HepG2 (cell line): ENCODE measurements around the gene CNOT10. TPM values are rescaled to one million over a fixed set of nuclear protein-coding genes. Genes with fewer than 3 reads are reported as not detected.
A peak's percentile ranks its signal among the peaks of the same experiment; 100 is the strongest.

Experiments
- AGO2 ChIP-seq: fragments of 200-400 bp; formaldehyde crosslinking; optimal IDR thresholded peaks from 2 replicates; pipeline ENCODE3; 2017; ENCODE audit warnings: mild to moderate bottlenecking, low read depth, low read length, moderate library complexity
- CBX1 ChIP-seq: IDR thresholded peaks from one replicate; pipeline ENCODE4 v1.6.1; 2016; ENCODE audit warnings: antibody characterized with exemption, low read depth
- HMG20A ChIP-seq: IDR thresholded peaks from 2 replicates; pipeline ENCODE4 v1.6.1; 2016; ENCODE audit warnings: borderline replicate concordance
- KAT7 ChIP-seq: IDR thresholded peaks from 2 replicates; pipeline ENCODE4 v1.6.1; 2018; ENCODE audit warnings: borderline replicate concordance, missing compliant biosample characterization
- KDM2A ChIP-seq: sonication (generic); formaldehyde crosslinking; IDR thresholded peaks from 2 replicates; pipeline ENCODE4 v1.4.0; 2020; ENCODE audit warnings: low read depth, missing genetic modification reagents, borderline replicate concordance
- KMT2A ChIP-seq: sonication (generic); formaldehyde crosslinking; IDR thresholded peaks from 2 replicates; pipeline ENCODE4 v1.4.0; 2020; ENCODE audit warnings: missing genetic modification reagents
- NR2F1 ChIP-seq, 2 experiments: fragments of 450-650 bp in 1 of 2; formaldehyde crosslinking in 1 of 2; IDR thresholded peaks; 2 replicates each; pipeline versions ENCODE4 v1.5.0 to v1.6.1; 2016 to 2020; ENCODE audit warnings: mild to moderate bottlenecking in 1 of 2, missing compliant biosample characterization in 1 of 2, missing genetic modification reagents in 1 of 2, moderate library complexity in 1 of 2
- PTBP1 ChIP-seq: fragments of 200-400 bp; formaldehyde crosslinking; IDR thresholded peaks from 2 replicates; pipeline ENCODE4 v1.6.1; 2018; ENCODE audit warnings: low read length, low read depth; ENCODE audit not compliant: poor library complexity, severe bottlenecking
- RARG ChIP-seq: sonication (generic); formaldehyde crosslinking; IDR thresholded peaks from 2 replicates; pipeline ENCODE4 v1.4.0; 2020; ENCODE audit warnings: low read depth, mild to moderate bottlenecking, missing genetic modification reagents
- SALL1 ChIP-seq: sonication (generic); formaldehyde crosslinking; IDR thresholded peaks from 2 replicates; pipeline ENCODE4 v1.8.0; 2022; ENCODE audit warnings: mild to moderate bottlenecking, missing genetic modification reagents
- SALL2 ChIP-seq: sonication (generic); formaldehyde crosslinking; IDR thresholded peaks from 2 replicates; pipeline ENCODE4 v1.8.1; 2023; ENCODE audit warnings: mild to moderate bottlenecking, missing genetic modification reagents, inconsistent platforms
- SPEN ChIP-seq: sonication (generic); formaldehyde crosslinking; IDR thresholded peaks from 2 replicates; pipeline ENCODE4 v1.5.1; 2020; ENCODE audit warnings: low read depth, mild to moderate bottlenecking, missing genetic modification reagents
- TBX2 ChIP-seq: sonication (generic); formaldehyde crosslinking; IDR thresholded peaks from 2 replicates; pipeline ENCODE4 v1.5.0; 2020; ENCODE audit warnings: missing genetic modification reagents, mild to moderate bottlenecking, borderline replicate concordance
- ZC3H13 ChIP-seq: sonication (generic); formaldehyde crosslinking; IDR thresholded peaks from 2 replicates; pipeline ENCODE4 v1.8.1; 2023; ENCODE audit warnings: mild to moderate bottlenecking, missing genetic modification reagents, moderate library complexity
- ZC3H4 ChIP-seq: sonication (generic); formaldehyde crosslinking; IDR thresholded peaks from 2 replicates; pipeline ENCODE4 v1.4.0; 2020; ENCODE audit warnings: missing genetic modification reagents, borderline replicate concordance
- ZFX ChIP-seq: sonication (generic); formaldehyde crosslinking; IDR thresholded peaks from 2 replicates; pipeline ENCODE4 v1.4.0; 2020; ENCODE audit warnings: mild to moderate bottlenecking, low read depth, missing genetic modification reagents, moderate library complexity
- ZNF232 ChIP-seq: sonication (generic); formaldehyde crosslinking; IDR thresholded peaks from 2 replicates; pipeline ENCODE4 v1.4.0; 2020; ENCODE audit warnings: missing genetic modification reagents, borderline replicate concordance
- ZNF558 ChIP-seq: sonication (generic); formaldehyde crosslinking; IDR thresholded peaks from 2 replicates; pipeline ENCODE4 v1.9.0; 2022; ENCODE audit warnings: mild to moderate bottlenecking, missing genetic modification reagents, borderline replicate concordance
- polyA plus RNA-seq, 8 experiments: library from polyadenylated mRNA; depleted of rRNA in 3 of 8; stranded (reverse) in 7 of 8; unstranded in 1 of 8; fragments of >200 nt; fragmentation: Illumina TruSeq in 4 of 8; extraction: Trizol in 4 of 8; gene quantifications; 2 replicates each; pipeline versions ENCODE4 v1.2.1 to v1.2.3, GENCODE V29; 2011 to 2016; ENCODE audit warnings: low read depth in 4 of 8, missing spikeins in 1 of 8, mixed read lengths in 1 of 8; ENCODE audit not compliant: insufficient read depth in 1 of 8
- total RNA-seq, 5 experiments: library from RNA; depleted of rRNA; stranded (reverse); fragments of >200 nt; fragmentation: Illumina TruSeq; extraction: Trizol; gene quantifications; 2 replicates each; pipeline ENCODE4 v1.2.3, GENCODE V29; 2016; ENCODE audit warnings: low read depth in 1 of 5
- TF ChIP-seq, protein P1 (sequence below): sonication (generic); formaldehyde crosslinking; IDR thresholded peaks from 2 replicates; pipeline ENCODE4 v1.4.0; 2020; ENCODE audit warnings: missing genetic modification reagents
- TF ChIP-seq, protein P2 (sequence below): sonication (generic); formaldehyde crosslinking; IDR thresholded peaks from 2 replicates; pipeline ENCODE4 v1.5.1; 2020; ENCODE audit warnings: mild to moderate bottlenecking, missing genetic modification reagents, moderate library complexity
- TF ChIP-seq, protein P3 (sequence below): sonication (generic); formaldehyde crosslinking; IDR thresholded peaks from 2 replicates; pipeline ENCODE4 v1.4.0; 2020; ENCODE audit warnings: missing genetic modification reagents

CNOT10 gene
- total and polyA plus RNA-seq, 2 of the 13 experiments (the other 11 are each of a cell fraction or from before 2014, with no cell fraction given), result 21.2 to 34.1 TPM

DNA sequence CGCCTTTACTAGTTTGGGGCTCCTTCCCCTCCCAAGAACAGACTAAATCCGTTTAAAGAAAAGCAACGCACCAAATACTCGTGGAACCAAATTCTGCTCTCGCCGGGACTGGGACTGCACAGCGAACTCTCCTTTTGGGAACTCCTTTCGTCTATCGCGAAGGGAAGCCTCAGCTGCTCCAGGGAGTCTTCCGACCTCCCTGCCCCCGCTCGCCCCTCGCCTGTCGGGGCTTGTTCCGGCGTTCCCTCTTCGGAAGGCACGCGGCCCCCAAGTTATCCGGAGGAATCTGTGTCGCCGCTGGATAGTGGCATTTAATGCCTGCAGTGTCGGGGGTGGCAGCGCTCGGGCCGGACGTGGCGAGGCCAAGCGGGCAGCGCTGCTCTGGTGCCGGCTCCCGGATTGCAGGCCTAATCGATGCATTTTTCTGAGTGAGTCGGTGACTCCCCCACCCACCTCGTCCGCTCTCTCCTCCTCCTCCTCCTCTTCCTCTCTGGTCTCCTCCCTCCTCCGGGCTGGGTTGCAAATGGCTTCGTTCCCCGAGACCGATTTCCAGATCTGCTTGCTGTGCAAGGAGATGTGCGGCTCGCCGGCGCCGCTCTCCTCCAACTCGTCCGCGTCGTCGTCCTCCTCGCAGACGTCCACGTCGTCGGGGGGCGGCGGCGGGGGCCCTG lies 132.7 kb downstream of the CNOT10 start, which contains the start of gene TRIM71 (continued):
- 0 out of 2 replicates have a peak, but pooled peaks have one; percentile 48 for TF ChIP-seq ZC3H4 (CRISPR knock-in tag)
- TF ChIP-seq KMT2A (CRISPR knock-in tag), result peak; percentile 46
- TF ChIP-seq RARG (CRISPR knock-in tag), result no peak
- TF ChIP-seq, protein P1, sequence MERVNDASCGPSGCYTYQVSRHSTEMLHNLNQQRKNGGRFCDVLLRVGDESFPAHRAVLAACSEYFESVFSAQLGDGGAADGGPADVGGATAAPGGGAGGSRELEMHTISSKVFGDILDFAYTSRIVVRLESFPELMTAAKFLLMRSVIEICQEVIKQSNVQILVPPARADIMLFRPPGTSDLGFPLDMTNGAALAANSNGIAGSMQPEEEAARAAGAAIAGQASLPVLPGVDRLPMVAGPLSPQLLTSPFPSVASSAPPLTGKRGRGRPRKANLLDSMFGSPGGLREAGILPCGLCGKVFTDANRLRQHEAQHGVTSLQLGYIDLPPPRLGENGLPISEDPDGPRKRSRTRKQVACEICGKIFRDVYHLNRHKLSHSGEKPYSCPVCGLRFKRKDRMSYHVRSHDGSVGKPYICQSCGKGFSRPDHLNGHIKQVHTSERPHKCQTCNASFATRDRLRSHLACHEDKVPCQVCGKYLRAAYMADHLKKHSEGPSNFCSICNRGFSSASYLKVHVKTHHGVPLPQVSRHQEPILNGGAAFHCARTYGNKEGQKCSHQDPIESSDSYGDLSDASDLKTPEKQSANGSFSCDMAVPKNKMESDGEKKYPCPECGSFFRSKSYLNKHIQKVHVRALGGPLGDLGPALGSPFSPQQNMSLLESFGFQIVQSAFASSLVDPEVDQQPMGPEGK (CRISPR knock-in tag), result 0 out of 2 replicates have a peak, but pooled peaks have one; percentile 12
- 0 out of 2 replicates have a peak, but pooled peaks have one; percentile 9 for TF ChIP-seq SALL2 (CRISPR knock-in tag)
- TF ChIP-seq NR2F1 (CRISPR knock-in tag; IDR thresholded peaks at IDR 0.05), result no peak
- TF ChIP-seq ZNF232 (CRISPR knock-in tag), result 0 out of 2 replicates have a peak, but pooled peaks have one; percentile 4
- no peak for TF ChIP-seq CBX1
- no peak for TF ChIP-seq HMG20A (CRISPR knock-in tag)
- peak; percentile 95 for TF ChIP-seq ZC3H13 (CRISPR knock-in tag)
- TF ChIP-seq, protein P2, sequence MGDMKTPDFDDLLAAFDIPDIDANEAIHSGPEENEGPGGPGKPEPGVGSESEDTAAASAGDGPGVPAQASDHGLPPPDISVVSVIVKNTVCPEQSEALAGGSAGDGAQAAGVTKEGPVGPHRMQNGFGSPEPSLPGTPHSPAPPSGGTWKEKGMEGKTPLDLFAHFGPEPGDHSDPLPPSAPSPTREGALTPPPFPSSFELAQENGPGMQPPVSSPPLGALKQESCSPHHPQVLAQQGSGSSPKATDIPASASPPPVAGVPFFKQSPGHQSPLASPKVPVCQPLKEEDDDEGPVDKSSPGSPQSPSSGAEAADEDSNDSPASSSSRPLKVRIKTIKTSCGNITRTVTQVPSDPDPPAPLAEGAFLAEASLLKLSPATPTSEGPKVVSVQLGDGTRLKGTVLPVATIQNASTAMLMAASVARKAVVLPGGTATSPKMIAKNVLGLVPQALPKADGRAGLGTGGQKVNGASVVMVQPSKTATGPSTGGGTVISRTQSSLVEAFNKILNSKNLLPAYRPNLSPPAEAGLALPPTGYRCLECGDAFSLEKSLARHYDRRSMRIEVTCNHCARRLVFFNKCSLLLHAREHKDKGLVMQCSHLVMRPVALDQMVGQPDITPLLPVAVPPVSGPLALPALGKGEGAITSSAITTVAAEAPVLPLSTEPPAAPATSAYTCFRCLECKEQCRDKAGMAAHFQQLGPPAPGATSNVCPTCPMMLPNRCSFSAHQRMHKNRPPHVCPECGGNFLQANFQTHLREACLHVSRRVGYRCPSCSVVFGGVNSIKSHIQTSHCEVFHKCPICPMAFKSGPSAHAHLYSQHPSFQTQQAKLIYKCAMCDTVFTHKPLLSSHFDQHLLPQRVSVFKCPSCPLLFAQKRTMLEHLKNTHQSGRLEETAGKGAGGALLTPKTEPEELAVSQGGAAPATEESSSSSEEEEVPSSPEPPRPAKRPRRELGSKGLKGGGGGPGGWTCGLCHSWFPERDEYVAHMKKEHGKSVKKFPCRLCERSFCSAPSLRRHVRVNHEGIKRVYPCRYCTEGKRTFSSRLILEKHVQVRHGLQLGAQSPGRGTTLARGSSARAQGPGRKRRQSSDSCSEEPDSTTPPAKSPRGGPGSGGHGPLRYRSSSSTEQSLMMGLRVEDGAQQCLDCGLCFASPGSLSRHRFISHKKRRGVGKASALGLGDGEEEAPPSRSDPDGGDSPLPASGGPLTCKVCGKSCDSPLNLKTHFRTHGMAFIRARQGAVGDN (CRISPR knock-in tag), result 0 out of 2 replicates have a peak, but pooled peaks have one; percentile 0
- TF ChIP-seq ZFX (CRISPR knock-in tag), result peak; percentile 26; the same call in 1 of the 2 replicates
- peak; percentile 35; the same call in 1 of the 2 replicates for TF ChIP-seq KAT7 (CRISPR knock-in tag)
- TF ChIP-seq, protein P3, sequence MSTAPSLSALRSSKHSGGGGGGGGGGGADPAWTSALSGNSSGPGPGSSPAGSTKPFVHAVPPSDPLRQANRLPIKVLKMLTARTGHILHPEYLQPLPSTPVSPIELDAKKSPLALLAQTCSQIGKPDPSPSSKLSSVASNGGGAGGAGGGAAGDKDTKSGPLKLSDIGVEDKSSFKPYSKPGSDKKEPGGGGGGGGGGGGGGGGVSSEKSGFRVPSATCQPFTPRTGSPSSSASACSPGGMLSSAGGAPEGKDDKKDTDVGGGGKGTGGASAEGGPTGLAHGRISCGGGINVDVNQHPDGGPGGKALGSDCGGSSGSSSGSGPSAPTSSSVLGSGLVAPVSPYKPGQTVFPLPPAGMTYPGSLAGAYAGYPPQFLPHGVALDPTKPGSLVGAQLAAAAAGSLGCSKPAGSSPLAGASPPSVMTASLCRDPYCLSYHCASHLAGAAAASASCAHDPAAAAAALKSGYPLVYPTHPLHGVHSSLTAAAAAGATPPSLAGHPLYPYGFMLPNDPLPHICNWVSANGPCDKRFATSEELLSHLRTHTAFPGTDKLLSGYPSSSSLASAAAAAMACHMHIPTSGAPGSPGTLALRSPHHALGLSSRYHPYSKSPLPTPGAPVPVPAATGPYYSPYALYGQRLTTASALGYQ, result 0 out of 2 replicates have a peak, but pooled peaks have one; percentile 11
- TF ChIP-seq AGO2, result peak; percentile 26
- TF ChIP-seq KDM2A (CRISPR knock-in tag), result no peak
- peak; percentile 16; the same call in 1 of the 2 replicates for TF ChIP-seq SALL1 (CRISPR knock-in tag)
- TF ChIP-seq TBX2 (CRISPR knock-in tag), result 0 out of 2 replicates have a peak, but pooled peaks have one; percentile 34
- 0 out of 2 replicates have a peak, but pooled peaks have one; percentile 13 for TF ChIP-seq SPEN (CRISPR knock-in tag)
- peak; percentile 30 for TF ChIP-seq PTBP1
- TF ChIP-seq ZNF558 (CRISPR knock-in tag), result 0 out of 2 replicates have a peak, but pooled peaks have one; percentile 26
